Measurements from ENCODE around the gene MGA.

GRCh38 chr15:41811432-41812195 lies 151.4 kb downstream of the MGA start:
- TF ChIP-seq POLR2A (IDR thresholded peaks at IDR 0.05): no peak
- peak; percentile 74 to 93 (median 86) for TF ChIP-seq CTCF (IDR thresholded peaks at IDR 0.05)

Measured in upper lobe of left lung (tissue), 4 donors.